Tibial nerve (tissue), 4 donors: Measurements from ENCODE around the gene CCDC85C. TPM values are rescaled to one million over a fixed set of nuclear protein-coding genes. Genes with fewer than 3 reads are reported as not detected.

Source experiments
- DNase-seq, 2 donors: peaks; one replicate each; pipeline ENCODE4 v3.0.0-alpha.2; 2019; ENCODE audit warnings: low spot score in 2 of 2
- H3K27ac ChIP-seq, 4 donors: fragments of 200-600 bp; sonication (generic) in 3 of 4; one replicate each; pipeline ENCODE4 v1.5.1; 2017 to 2019; ENCODE audit warnings: mild to moderate bottlenecking in 1 of 4
- H3K27me3 ChIP-seq, 2 donors: fragments of 200-600 bp; sonication (generic) in 1 of 2; one replicate each; pipeline versions ENCODE4 v1.5.1 to v1.6.0; 2017 to 2019
- H3K36me3 ChIP-seq, 3 donors: fragments of 200-600 bp; sonication (generic); one replicate each; pipeline ENCODE4 v1.5.1; 2018 to 2019
- H3K4me1 ChIP-seq, 4 donors: fragments of 200-600 bp; sonication (generic) in 3 of 4; one replicate each; pipeline ENCODE4 v1.5.1; 2017 to 2019
- H3K4me3 ChIP-seq, 4 donors: fragments of 200-600 bp; sonication (generic) in 3 of 4; one replicate each; pipeline ENCODE4 v1.5.1; 2017 to 2019; ENCODE audit warnings: mild to moderate bottlenecking in 1 of 4, moderate library complexity in 1 of 4
- H3K9me3 ChIP-seq, 4 donors: fragments of 200-600 bp; sonication (generic) in 3 of 4; one replicate each; pipeline ENCODE4 v1.5.1; 2017 to 2019
- CTCF ChIP-seq, 5 experiments: fragments of 200-600 bp in 3 of 5; fragments of 450-650 bp in 2 of 5; sonication (generic) in 3 of 5; IDR thresholded peaks; one replicate each; pipeline ENCODE4 v1.5.1; 2016 to 2019; ENCODE audit warnings: antibody characterized with exemption in 5 of 5, mild to moderate bottlenecking in 3 of 5, moderate library complexity in 2 of 5
- EP300 ChIP-seq, 2 donors: sonication (generic); formaldehyde crosslinking; IDR thresholded peaks; one replicate each; pipeline ENCODE4 v1.6.1; 2017; ENCODE audit warnings: antibody characterized with exemption in 2 of 2, mild to moderate bottlenecking in 1 of 2
- POLR2A ChIP-seq, 2 donors: fragments of 450-650 bp; IDR thresholded peaks; one replicate each; pipeline ENCODE4 v1.6.1; 2017; ENCODE audit warnings: antibody characterized with exemption in 2 of 2, mild to moderate bottlenecking in 2 of 2, moderate library complexity in 2 of 2
- WGBS, 2 donors: methylation state at CpG; one replicate each; pipeline ENCODE4 v1.1.5; 2018; 5-methylcytosine and 5-hydroxymethylcytosine counted together
- total RNA-seq, 4 donors: library from RNA; depleted of rRNA; stranded (reverse); fragments of >200 nt; gene quantifications; one replicate each; pipeline ENCODE4 v1.1.0, GENCODE V29; 2016

The CCDC85C gene
- total RNA-seq, 4 donors from 2014 or later = 0.60 to 4.6 (median 1.8) TPM

- no peaks in the 10 kb centered on the region for H3K36me3 ChIP-seq
- no peak overlapping the region for H3K4me3 ChIP-seq
- TF ChIP-seq EP300 (IDR thresholded peaks at IDR 0.05) = no peak
- no peak for TF ChIP-seq POLR2A (IDR thresholded peaks at IDR 0.05)
- no peak for TF ChIP-seq CTCF (IDR thresholded peaks at IDR 0.05)
- no peak for DNase-seq
- 67 to 78% methylated on average over 17 of the region's 18 CpGs for WGBS, 2 donors
- H3K4me1 ChIP-seq = peaks cover 0 to 71% (median 25%) of the 10 kb centered on the region in 4 donors
- no peaks in the 10 kb centered on the region for H3K9me3 ChIP-seq
- no peaks in the 10 kb centered on the region for H3K27me3 ChIP-seq
- H3K27ac ChIP-seq = peak overlapping the region in 1 of 4 donors; percentile 8
Measured at GRCh38 chr14:99572173-99572999, 31.6 kb downstream of the CCDC85C start.

- Histone ChIP-seq H3K4me3 (no peak overlapping the region), H3K27me3 (no peaks in the 10 kb centered on the region), H3K36me3 (no peaks in the 10 kb centered on the region), H3K9me3 (no peaks in the 10 kb centered on the region), H3K4me1 (peaks cover 0 to 65% (median 25%) of the 10 kb centered on the region in 4 donors), H3K27ac (no peak overlapping the region)
- 72 to 75% methylated on average over 10 of the region's 10 CpGs for WGBS, 2 donors
- DNase-seq = no peak
- TF ChIP-seq POLR2A (IDR thresholded peaks at IDR 0.05) (no peak), CTCF (IDR thresholded peaks at IDR 0.05) (no peak), EP300 (IDR thresholded peaks at IDR 0.05) (no peak)
Measured at GRCh38 chr14:99571303-99571986, 32.6 kb downstream of the CCDC85C start.

- H3K27ac ChIP-seq = no peak overlapping the region
- no peak for DNase-seq
- no peaks in the 10 kb centered on the region for H3K9me3 ChIP-seq
- TF ChIP-seq CTCF (IDR thresholded peaks at IDR 0.05) = no peak
- no peak for TF ChIP-seq POLR2A (IDR thresholded peaks at IDR 0.05)
- TF ChIP-seq EP300 (IDR thresholded peaks at IDR 0.05) = no peak
- H3K27me3 ChIP-seq = no peaks in the 10 kb centered on the region
- peaks cover 0 to 66% (median 25%) of the 10 kb centered on the region in 4 donors for H3K4me1 ChIP-seq
- no peaks in the 10 kb centered on the region for H3K36me3 ChIP-seq
- 76% methylated on average over 12 of the region's 12 CpGs for WGBS, 2 donors
- no peak overlapping the region for H3K4me3 ChIP-seq
Measured at GRCh38 chr14:99570544-99571302, 33.3 kb downstream of the CCDC85C start.

GRCh38 chr14:99569725-99570543 is 34.1 kb downstream of the CCDC85C start:
- Histone ChIP-seq H3K9me3 (no peaks in the 10 kb centered on the region), H3K27ac (no peak overlapping the region), H3K4me1 (peaks cover 0 to 66% (median 22%) of the 10 kb centered on the region in 4 donors), H3K4me3 (no peak overlapping the region), H3K27me3 (no peaks in the 10 kb centered on the region), H3K36me3 (no peaks in the 10 kb centered on the region)
- no peak for DNase-seq
- TF ChIP-seq POLR2A (IDR thresholded peaks at IDR 0.05) (no peak), EP300 (IDR thresholded peaks at IDR 0.05) (no peak), CTCF (IDR thresholded peaks at IDR 0.05) (no peak)
- 82 to 84% methylated on average over 11 to 14 of the region's 14 CpGs for WGBS, 2 donors
